DOHH2 (cell line): ENCODE data around the gene ARID1B.

Experiments
- EZH2phosphoT487 ChIP-seq: fragments of 200-600 bp; sonication (generic); IDR thresholded peaks from 2 replicates; pipeline ENCODE4 v1.6.1; 2017; ENCODE audit warnings: borderline replicate concordance, mild to moderate bottlenecking, antibody characterized with exemption, low read length, moderate library complexity, mixed read lengths
- TF ChIP-seq, protein P1 (sequence below): fragments of 200-600 bp; sonication (generic); IDR thresholded peaks from one replicate; pipeline ENCODE4 v1.5.1; 2014; ENCODE audit warnings: antibody characterized with exemption, mild to moderate bottlenecking, low read depth, low read length; ENCODE audit not compliant: poor library complexity, severe bottlenecking

DNA sequence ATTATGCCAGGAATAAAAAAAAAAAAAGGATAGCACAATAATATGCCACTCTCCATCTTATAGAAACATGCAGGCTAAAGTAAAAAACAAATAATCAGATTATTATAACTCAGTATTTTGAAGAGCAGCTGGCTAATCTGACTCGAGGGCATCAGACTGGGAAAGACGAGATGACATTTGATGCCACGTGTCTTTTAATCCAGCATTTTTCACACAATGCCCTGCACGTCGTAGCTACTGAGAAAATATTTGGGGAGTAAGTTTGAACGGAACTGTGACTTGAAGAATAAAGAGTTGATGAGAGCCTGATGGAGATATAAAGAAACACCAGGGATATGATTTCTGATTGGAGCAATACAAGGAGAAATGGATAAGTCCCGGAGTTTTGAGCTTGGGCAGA lies 237.7 kb downstream of the ARID1B start:
- TF ChIP-seq, protein P1, sequence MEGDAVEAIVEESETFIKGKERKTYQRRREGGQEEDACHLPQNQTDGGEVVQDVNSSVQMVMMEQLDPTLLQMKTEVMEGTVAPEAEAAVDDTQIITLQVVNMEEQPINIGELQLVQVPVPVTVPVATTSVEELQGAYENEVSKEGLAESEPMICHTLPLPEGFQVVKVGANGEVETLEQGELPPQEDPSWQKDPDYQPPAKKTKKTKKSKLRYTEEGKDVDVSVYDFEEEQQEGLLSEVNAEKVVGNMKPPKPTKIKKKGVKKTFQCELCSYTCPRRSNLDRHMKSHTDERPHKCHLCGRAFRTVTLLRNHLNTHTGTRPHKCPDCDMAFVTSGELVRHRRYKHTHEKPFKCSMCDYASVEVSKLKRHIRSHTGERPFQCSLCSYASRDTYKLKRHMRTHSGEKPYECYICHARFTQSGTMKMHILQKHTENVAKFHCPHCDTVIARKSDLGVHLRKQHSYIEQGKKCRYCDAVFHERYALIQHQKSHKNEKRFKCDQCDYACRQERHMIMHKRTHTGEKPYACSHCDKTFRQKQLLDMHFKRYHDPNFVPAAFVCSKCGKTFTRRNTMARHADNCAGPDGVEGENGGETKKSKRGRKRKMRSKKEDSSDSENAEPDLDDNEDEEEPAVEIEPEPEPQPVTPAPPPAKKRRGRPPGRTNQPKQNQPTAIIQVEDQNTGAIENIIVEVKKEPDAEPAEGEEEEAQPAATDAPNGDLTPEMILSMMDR: no peak
- TF ChIP-seq EZH2phosphoT487: no peak
